HG03442 (cell line): Measurements from ENCODE around the gene PNPLA3.

Source experiments
- ATAC-seq: cut with Tn5 transposase; IDR thresholded peaks from one replicate; pipeline ENCODE4 v1.9.1; 2021; ENCODE audit warnings: mild to moderate bottlenecking, moderate library complexity; ENCODE audit not compliant: unreplicated experiment

Gene PNPLA3

GRCh38 chr22:43955883-43956782 lies 32.5 kb downstream of the PNPLA3 start:
- ATAC-seq, result peak; percentile 21

GRCh38 chr22:43956805-43957463 lies 33.3 kb downstream of the PNPLA3 start:
- no peak for ATAC-seq

GRCh38 chr22:43957871-43958270 lies 34.3 kb downstream of the PNPLA3 start:
- ATAC-seq, result no peak

GRCh38 chr22:43964314-43964857 lies 40.8 kb downstream of the PNPLA3 start:
- no peak for ATAC-seq

GRCh38 chr22:43967069-43967468 lies 43.5 kb downstream of the PNPLA3 start:
- ATAC-seq, result no peak

GRCh38 chr22:43968614-43969013 lies 45.0 kb downstream of the PNPLA3 start:
- no peak for ATAC-seq

GRCh38 chr22:43969021-43969878 lies 45.6 kb downstream of the PNPLA3 start:
- ATAC-seq, result no peak

GRCh38 chr22:43969989-43970755 lies 46.6 kb downstream of the PNPLA3 start:
- ATAC-seq, result no peak

- no peak for ATAC-seq
Measured at GRCh38 chr22:43971112-43971511, 47.5 kb downstream of the PNPLA3 start.

GRCh38 chr22:43972931-43973462 lies 49.4 kb downstream of the PNPLA3 start:
- no peak for ATAC-seq

GRCh38 chr22:43974028-43974545 lies 50.5 kb downstream of the PNPLA3 start:
- ATAC-seq, result no peak

- ATAC-seq, result no peak
Measured at GRCh38 chr22:43975041-43975440, 51.4 kb downstream of the PNPLA3 start.

- ATAC-seq, result no peak
Measured at GRCh38 chr22:43976861-43977795, 53.5 kb downstream of the PNPLA3 start.

- ATAC-seq, result no peak
Measured at GRCh38 chr22:43978558-43978957, 55.0 kb downstream of the PNPLA3 start.

GRCh38 chr22:43980579-43980978 lies 57.0 kb downstream of the PNPLA3 start:
- no peak for ATAC-seq

GRCh38 chr22:43980996-43981395 lies 57.4 kb downstream of the PNPLA3 start:
- ATAC-seq, result no peak

GRCh38 chr22:43983808-43984207 lies 60.2 kb downstream of the PNPLA3 start:
- ATAC-seq, result no peak

GRCh38 chr22:43985532-43985931 lies 61.9 kb downstream of the PNPLA3 start:
- ATAC-seq, result no peak
